Stimulated activated CD4-positive, alpha-beta T cell treated with anti-CD3 and anti-CD28 coated beads, Interleukin-1b, Interleukin-23, amount 100 ng/mL, for 48 hours (primary cell): ENCODE data around the gene ZNF35.
"Not testable (repeated sequence)": the region's sequence is repeated elsewhere in the genome, so short reads cannot be mapped to it uniquely, and the experiment has no call there.

Experiments used
- DNase-seq: peaks from one replicate; pipeline ENCODE4 v3.0.0-alpha.2; 2020

Gene ZNF35

DNA sequence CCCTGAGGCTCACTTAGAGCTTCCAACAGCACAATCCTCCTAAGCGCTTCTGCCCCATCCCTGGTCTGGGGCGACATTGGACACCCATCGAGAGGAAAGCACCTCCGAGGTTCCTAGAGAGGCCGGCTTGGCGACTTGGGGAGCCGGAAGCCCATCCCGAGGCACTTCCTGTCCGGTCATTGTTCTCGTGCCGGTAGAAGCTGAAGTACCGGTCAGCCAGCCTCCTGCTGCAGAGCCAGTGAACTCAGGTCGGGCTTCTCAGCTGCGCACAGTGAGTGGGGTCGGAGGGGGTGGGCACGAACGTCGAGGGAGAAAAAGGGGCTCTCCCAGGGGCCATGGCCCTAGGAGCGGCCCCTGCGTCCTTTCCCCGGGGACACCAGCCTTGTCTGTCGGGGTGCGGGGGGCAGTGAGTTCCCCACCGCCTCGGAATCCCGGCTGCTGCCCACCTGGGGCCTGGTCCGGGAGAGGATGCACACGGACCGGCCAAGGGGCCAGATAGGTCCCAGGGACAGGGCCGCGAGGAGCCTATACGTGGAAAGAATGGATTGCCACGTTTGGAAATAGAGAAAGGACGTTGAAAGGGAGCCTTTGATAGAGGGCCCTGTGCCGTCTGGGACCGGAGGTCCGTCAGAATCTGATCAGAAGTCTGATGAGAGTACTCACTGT lies at the start of gene ZNF35:
Gene ZNF35, plus strand, starts transcription at position 169 of the 666 bp plus-strand sequence. CDS start 2,336 bp downstream, outside the sequence.
- peak; percentile 59 for DNase-seq

DNA sequence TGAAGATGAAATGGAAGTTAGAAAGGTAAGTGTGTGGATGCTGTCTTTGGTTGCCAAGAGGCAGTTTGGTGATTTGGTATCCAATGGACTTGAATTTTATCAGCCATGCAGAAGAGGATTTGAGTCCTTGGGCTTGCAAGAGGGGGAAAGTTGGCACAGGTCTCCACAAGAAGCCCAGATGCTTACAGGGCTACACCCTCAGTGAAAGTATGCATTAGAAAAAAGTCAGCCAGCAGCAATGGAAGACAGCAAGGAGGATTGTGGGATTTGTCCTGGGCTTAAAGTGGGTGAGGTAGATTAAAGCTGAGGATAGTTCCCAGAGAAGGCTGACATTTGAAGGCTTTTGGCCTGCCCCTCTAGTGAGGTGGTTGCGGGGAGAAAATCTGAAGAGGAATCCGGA lies 46.8 kb upstream of the ZNF35 start:
- DNase-seq, result no peak

DNA sequence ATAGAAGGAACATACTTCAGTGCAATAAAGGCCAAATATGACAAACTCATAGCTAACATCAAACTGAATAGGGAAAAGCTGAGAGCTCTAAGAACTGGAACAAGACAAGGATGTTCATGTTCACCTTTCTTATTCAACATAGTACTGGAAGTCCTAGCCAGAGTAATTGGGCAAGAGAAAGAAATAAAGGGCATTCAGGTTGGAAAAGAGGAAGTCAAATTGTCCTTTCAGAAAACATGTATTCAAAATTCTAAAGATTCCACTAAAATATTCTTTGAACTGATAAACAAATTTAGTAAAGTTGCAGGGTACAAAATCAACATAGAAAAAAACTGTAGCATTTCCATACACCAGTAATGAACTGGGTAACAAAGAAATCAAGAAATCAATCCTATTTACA lies 35.9 kb upstream of the ZNF35 start:
- DNase-seq, result no peak

DNA sequence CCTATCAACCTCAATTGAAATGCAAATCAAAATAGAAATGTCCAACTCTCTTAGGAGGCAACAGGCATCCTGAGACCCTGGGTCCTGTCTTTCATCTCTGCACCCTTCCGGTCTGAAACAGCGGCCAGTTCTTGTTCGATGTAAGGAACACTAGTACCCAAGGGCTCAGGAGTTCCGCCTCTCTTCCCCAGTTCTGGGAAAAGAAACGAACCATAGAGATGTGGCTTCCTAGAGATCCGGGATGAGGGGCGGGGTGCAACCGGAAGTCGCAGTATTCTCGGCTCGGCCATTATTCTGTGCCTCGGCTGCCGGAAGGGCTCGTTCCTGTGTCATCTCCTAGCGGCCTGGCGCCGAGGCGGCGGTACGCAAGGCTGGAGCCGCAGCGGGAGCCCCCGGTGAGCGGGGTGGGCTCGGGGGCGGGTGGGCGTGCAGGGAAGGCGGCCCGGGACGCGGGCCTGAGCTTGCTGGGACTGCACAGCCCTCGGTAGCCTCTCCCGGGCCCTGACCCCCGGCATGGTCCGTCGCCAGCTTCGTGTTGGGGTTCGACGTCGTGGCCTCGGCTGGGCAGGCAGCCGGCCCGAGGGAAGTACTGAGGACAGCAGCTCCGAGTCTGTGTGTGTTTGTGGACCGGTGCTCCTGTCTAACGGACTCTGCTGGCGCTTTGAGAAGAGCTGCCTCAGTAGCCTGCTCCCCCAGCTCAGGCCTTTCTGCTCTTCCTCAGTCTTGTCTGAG lies 23.6 kb upstream of the ZNF35 start, which contains the start of gene ZNF197:
Gene ZNF197, plus strand, starts transcription at position 288 of the 732 bp plus-strand sequence. CDS start 4,119 bp downstream, outside the sequence.
- DNase-seq, result peak; percentile 68

DNA sequence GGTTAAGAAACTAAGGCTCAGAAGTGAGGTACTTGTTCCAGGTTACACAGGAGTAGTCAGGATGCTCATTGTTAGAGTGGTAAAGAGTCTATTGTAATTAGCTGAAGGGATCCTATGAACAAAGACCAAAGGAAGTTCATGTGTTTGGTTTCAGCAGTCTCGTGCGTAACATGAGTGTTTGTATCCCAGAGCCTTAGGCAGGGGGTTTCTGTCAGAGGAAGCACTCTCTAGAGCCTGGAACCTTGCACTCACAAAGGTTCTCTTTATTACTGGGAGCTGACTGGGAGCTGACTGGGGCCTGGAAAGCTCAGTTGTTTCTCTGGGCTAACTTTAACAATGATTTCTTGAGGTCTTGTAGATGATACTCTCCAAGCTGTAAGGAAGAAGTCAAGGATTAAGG lies 19.8 kb upstream of the ZNF35 start:
- no peak for DNase-seq

DNA sequence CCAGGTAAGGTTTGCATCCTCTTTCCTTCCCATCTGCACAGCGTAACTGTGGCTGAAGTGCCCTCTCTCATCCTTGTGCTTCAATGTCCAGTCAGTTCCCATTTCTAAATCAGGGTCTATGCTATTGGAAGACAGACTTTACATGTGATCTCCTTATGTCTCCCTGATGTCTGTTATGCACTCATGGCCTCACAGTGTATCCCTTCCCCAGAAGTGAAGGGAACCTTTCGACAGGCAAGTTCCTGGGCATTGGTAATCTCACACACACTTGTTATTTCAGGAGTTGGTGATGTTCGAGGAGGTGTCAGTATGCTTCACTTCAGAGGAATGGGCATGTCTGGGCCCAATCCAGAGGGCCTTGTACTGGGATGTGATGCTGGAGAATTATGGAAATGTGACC lies 16.3 kb upstream of the ZNF35 start:
- DNase-seq, result no peak

DNA sequence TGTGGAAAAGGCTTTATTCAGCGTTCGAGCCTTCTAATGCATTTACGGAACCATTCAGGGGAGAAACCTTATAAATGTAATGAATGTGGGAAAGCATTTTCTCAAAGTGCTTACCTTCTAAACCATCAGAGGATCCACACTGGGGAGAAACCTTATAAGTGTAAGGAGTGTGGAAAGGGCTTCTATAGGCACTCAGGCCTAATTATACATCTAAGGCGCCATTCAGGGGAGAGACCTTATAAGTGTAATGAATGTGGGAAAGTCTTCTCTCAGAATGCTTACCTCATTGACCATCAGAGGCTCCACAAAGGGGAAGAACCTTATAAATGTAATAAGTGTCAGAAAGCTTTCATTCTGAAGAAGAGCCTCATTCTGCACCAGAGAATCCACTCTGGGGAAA lies 6.2 kb upstream of the ZNF35 start:
- no peak for DNase-seq

DNA sequence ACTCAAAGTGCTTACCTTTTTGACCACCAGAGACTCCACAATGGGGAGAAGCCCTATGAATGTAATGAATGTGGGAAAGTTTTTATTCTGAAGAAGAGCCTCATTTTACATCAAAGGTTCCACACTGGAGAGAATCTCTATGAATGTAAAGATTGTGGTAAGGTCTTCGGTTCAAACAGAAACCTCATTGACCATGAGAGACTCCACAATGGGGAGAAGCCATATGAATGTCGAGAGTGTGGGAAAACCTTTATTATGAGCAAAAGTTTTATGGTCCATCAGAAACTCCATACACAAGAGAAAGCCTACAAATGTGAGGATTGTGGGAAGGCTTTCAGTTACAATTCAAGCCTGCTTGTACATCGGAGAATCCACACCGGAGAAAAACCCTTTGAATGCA lies 5.5 kb upstream of the ZNF35 start:
- DNase-seq, result no peak

DNA sequence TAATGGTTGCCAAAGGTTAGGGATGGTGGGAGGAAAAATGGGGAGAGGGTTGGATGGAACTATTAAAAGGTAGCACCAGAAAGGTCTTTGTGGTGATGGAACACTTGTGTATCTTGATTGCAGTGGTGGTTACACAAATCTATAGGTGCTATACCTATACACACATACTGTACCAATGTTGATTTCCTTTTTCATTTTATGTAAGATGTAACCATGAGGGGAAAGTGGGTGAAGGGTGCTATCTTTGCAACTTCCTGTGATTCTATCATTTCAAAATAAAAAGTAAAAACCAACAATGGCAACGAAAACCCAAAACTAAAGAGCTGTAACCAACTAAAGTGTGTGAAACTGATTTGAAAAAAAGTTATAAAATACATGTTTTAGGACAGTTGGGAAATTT lies 761 bp upstream of the ZNF35 start:
- DNase-seq, result no peak

DNA sequence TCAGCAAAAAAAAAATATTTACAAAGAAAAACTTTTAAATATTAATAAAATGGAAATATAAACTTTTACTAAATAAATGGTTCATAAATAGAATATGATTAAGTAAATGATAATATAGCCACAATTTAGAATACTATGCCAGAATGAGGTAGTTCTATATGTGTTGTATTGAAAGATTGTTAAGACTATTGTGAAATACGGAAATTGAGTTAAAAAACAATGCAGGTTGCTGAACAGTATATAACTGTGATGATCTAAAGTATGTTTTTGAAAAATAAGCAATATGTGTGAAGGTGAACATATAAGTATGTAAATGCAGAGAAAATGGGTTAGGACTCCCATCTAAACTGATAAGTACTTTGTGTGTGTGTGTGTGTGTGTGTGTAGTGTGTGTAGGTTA lies 1.2 kb downstream of the ZNF35 start:
- DNase-seq, result no peak

DNA sequence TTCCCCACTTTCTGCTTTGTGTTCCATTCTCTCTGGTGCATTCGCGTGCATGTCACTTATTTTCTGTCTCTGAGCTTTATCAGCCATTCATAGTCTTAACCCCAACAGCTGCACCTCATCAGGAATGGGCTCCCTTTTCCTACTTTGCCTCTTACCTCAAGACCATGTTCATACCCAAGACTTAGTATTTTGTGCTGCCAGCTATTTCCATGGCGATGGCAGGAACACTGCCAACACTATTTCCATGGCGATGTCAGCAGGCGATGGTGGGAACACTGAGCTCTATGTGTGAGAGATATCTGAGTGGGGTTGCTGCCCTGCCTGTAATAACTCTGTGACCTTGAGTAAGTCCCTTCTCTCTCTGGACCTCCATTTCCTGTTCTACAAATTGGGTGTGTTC lies 5.5 kb downstream of the ZNF35 start:
- no peak for DNase-seq

DNA sequence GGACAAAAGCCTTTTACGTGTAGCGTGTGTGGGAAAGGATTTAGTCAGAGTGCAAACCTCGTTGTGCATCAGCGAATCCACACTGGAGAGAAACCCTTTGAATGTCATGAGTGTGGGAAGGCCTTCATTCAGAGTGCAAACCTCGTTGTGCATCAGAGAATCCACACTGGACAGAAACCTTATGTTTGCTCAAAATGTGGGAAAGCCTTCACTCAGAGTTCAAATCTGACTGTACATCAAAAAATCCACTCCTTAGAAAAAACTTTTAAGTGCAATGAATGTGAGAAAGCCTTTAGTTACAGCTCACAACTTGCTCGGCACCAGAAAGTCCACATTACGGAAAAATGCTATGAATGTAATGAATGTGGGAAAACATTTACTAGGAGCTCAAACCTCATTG lies 10.5 kb downstream of the ZNF35 start:
- no peak for DNase-seq

DNA sequence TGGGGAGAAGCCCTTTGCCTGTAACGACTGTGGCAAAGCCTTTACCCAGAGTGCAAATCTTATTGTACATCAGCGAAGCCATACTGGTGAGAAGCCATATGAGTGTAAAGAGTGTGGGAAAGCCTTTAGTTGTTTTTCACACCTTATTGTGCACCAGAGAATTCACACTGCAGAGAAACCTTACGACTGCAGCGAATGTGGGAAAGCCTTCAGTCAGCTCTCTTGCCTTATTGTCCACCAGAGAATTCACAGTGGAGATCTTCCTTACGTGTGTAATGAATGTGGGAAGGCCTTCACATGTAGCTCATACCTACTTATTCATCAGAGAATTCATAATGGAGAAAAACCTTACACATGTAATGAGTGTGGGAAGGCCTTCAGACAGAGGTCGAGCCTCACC lies 10.9 kb downstream of the ZNF35 start:
- DNase-seq, result no peak

DNA sequence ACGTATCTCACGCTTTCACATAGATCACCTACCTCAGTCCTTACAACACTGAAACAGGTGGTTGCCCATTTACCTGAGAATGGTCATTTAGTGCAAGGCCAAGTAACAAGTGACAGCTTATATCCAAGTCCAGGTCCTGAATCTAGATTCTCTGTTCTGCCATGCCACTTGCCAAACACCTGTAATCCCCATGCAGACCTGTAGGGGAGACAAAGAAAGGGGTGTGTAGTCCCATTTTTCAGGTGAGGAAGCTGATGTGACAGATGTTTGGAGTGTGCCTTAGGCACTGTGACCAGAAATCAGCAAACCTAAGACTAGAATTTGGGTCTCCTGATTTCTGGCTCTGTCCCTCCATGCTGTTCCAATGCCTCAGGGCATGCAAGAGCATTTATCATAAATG lies 12.7 kb downstream of the ZNF35 start:
- no peak for DNase-seq

DNA sequence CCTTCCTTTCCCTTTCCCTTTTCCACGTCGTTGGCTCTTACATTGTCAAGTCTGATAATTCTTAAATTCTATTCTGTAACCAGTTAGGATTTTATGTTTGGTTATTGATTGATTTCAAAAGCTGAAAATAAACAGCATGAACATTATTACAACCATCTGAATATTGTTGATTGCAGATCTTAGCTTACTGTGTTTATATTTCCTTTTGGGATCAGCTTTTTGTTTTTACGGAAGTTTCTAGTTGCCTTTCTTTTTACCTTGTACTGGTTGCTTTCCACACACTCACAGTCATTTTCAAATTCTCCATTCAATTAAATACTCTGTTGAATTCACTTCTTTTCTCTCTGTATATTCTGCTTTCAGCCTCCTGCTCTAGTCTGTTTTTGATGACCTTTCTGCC lies 16.6 kb downstream of the ZNF35 start:
- no peak for DNase-seq

DNA sequence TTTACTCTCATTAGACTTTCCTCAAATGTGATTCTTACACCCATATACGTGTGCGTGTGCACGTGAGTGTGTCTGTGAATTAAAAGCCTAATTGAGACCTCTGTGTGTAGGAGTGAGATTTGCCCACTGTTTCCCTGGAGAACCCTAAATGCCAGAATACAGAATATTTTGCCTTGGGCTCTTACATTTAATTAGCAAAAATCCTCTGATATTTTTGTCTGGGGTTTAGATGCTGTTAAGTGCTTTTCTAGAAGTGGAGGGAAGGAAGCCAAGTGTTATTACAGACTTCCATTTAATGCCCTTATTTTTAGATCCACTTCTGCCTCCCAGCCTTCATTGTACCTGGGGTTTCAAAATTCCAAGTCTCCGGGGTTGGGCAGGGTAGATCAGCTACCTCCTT lies 17.8 kb downstream of the ZNF35 start:
- DNase-seq, result no peak

DNA sequence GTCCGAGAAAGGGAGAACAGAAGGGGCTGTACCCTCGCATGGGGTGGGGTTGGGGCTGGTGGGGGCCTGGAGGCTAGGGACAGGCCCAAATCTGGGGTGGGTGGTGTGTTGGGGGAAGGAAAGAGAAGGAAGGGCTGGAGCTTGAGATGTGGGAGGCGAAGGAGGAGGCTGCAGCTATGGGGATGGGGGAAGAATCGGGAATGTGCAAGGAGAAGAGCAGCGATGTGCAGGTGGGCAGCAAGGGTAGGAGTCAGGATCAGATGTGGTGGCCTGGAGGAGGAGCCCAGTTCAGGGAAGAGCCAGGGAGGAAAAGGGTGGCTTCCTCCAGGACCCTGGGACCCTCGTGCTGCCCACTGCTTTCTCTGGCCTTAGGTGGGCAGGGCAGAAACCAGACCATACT lies 21.2 kb downstream of the ZNF35 start:
- DNase-seq, result no peak

DNA sequence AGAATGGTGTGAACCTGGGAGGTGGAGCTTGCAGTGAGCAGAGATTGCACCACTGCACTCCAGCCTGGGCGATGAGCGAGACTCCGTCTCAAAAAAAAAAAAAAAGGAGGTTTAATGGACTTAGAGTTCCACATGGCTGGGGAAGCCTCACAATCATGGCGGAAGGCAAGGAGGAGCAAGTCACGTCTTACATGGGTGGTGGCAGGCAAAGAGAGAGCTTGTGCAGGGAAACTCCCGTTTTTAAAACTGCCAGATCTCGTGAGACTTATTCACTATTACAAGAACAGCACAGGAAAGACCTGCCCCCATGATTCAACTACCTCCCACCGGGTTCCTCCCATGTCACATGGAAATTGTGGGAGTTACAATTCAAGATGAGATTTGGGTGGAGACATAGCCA lies 24.9 kb downstream of the ZNF35 start:
- DNase-seq, result not testable (repeated sequence)

DNA sequence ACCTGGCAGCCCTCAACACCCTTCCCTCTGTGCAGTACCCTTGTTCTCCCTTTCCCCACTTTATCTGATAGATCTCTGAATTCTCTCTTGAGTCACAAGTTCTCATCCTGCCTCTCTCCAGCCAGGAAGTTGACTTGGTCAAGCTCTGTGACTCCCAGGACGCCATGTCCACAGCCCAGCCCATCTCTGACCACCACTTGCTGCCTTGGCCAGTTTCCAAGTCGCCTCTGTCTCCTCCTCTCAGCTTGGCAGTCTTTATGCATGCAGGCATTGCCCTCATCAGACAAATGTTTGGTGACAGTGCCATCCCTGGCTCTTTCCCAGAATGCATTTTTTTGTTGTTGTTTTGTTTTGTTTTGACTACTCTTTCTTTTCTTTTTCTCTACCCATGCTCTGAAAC lies 25.7 kb downstream of the ZNF35 start:
- DNase-seq, result no peak

DNA sequence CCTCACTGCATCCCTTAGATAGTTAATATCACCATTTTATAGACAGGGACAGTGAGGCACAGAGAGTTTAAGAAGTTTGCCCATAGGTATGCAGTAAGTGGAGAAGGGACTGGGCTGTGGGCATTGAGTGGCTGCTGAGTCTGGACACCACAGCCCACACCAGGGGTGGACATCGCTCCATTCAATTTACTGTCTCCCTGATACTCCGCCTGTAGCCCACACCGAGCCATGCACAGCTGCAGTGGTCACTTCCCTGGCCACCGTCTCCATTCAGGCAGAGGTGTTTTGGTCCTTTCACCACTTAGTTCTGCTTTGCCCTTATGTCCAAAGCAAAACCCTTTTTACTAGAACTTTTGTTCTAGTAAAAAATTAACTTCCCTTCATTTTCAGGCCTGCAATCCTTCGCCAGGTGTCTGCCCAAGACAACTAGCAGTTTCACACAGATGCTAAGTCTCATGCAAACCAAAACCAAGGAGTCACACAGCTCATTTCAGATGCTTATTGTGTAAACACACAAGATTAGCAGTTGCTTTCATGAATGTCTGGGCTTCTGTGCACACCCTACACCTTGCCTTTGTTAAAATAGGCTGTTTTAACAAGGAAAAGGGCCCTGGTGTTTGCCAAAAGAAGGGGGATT lies 30.1 kb downstream of the ZNF35 start:
- DNase-seq, result no peak

DNA sequence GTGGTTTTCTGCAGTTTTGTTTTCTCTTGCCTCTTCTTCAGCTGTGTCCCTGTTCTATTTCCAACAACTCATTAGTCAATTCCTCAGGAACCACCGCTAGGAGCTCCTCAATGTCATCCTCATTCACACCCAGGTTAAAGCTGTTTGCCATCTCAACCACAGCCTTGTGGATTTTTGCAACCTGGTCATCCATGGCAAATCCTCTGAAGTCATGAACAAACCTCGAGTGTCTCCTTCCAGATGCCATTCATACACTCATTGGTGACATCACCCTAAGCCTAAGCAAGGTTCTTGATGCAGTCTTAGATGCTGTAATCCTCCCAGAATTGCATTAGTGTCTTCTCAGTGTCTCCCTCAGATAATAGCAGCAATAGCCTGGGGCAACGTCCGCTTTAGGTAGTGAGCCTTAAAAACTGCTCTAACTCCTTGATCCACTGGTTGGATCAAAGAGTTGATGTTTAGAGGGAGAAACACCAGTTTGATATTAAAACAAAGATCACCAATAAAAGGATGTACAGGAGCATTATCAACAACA lies 32.5 kb downstream of the ZNF35 start:
- no peak for DNase-seq

DNA sequence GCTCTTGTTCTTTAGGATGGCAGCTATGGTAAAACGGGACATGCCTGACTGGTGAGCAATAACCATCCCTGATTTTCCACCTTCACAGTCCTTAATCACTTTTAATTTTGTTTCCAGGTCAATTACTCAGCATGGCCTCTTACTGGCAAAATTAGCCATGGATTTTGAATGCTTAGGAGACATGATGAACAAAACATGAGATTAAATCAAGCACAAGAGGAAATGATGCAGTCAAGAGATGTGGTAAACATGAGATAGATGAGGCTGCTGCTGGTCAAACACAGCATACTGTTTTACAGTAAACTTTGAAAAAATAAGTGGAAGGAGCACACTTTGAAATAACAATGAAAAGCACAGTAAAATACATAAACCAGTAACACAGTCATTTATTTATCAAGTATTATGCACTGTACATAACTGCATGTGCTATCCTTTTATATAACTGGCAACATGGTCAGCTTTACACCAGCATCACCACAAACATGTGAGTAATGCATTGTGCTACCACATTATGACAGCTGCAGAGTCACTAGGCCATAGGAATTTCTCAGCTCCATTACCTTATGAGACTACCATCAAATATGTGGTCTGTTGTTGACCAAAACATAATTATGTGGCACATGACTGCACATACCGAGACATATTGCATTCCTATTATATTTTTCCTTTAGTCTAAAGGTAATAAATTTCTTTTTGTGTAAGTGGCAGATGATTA lies 33.8 kb downstream of the ZNF35 start:
- DNase-seq, result no peak

DNA sequence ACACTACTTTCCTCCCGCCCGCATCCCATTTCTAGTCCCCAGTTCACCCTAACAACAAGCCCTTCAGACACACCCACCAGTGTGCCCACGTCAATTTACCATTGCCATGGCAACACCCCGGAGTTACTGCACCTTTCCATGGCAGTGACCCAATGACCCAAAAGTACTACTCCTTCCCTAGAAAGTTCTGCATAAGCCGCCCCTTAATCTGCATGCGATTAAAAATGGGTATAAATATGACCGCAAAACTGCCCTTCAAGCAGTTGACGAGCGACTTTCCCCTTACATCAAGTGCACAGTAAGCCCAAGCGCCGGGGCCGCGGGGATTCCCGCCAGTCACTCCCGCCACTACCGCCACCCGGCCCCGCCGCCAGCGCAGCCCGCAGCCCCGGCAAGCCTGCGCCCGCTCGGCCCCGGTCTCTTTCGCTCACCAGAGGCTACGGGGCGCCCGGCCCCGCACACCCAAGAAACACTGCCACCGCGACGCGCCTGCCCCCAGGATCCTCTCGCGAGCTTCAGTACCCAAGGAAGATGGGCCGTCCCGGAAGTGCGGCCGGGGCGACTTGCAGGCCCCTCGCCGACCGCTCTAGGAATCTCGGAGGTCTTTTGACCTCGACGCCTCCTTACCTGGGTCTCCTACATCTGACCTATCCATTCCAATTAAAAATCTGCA lies 36.7 kb downstream of the ZNF35 start:
- peak; percentile 68 for DNase-seq
